Stimulated activated naive CD8-positive, alpha-beta T cell treated with anti-CD3 and anti-CD28 coated beads, Interleukin-15, amount 100 ng/mL, for 72 hours (primary cell): Measurements from ENCODE around the gene CARD14.
A peak's percentile ranks its signal among the peaks of the same experiment; 100 is the strongest.

Source experiments
- ATAC-seq: fragments of 150-1000 bp; cut with Tn5 transposase; 2 replicates; pipeline ENCODE4 v1.10.0; 2021; ENCODE audit warnings: mild to moderate bottlenecking, moderate library complexity
- DNase-seq, 2 donors: peaks; one replicate each; pipeline ENCODE4 v3.0.0; 2021 to 2022
- H3K27ac Mint-ChIP-seq, 2 donors: one replicate each; pipeline ENCODE4 v1.8.0; 2022; ENCODE audit warnings: mild to moderate bottlenecking in 2 of 2, mixed read lengths in 2 of 2, moderate library complexity in 2 of 2
- H3K27me3 Mint-ChIP-seq: one replicate; pipeline ENCODE4 v1.8.0; 2022; ENCODE audit warnings: mixed read lengths
- H3K4me1 Mint-ChIP-seq: one replicate; pipeline ENCODE4 v1.8.0; 2022; ENCODE audit warnings: mild to moderate bottlenecking, mixed read lengths
- H3K4me3 Mint-ChIP-seq, 2 donors: one replicate each; pipeline ENCODE4 v1.8.0; 2022; ENCODE audit warnings: mild to moderate bottlenecking in 2 of 2, mixed read lengths in 2 of 2, moderate library complexity in 1 of 2
- H3K9me3 Mint-ChIP-seq, 2 donors: one replicate each; pipeline ENCODE4 v1.8.0; 2022; ENCODE audit warnings: mixed read lengths in 2 of 2

CARD14 gene

GRCh38 chr17:80169784-80170500 is at the start of gene CARD14:
Gene CARD14 (plus strand): TSS chr17:80170030. CDS start chr17:80181439, 11,409 bp downstream.
- DNase-seq (no peak), ATAC-seq (no peak)
- H3K9me3 Mint-ChIP-seq, result no peaks in the 10 kb centered on the region
- no peak within 1 kb of the TSS for H3K27ac Mint-ChIP-seq
- H3K27me3 Mint-ChIP-seq, result peaks cover 13% of the 10 kb centered on the region
- no peak within 1 kb of the TSS for H3K4me3 Mint-ChIP-seq
- no peaks in the 10 kb centered on the region for H3K4me1 Mint-ChIP-seq

- no peak overlapping the region for H3K27ac Mint-ChIP-seq
- H3K4me1 Mint-ChIP-seq, result no peaks in the 10 kb centered on the region
- ATAC-seq, result no peak
- no peak overlapping the region for H3K4me3 Mint-ChIP-seq
- DNase-seq, result no peak
- H3K9me3 Mint-ChIP-seq, result no peaks in the 10 kb centered on the region
- peaks cover 18% of the 10 kb centered on the region for H3K27me3 Mint-ChIP-seq
Measured at GRCh38 chr17:80122026-80122575, 47.7 kb upstream of the CARD14 start.

- H3K9me3 Mint-ChIP-seq, result no peaks in the 10 kb centered on the region
- peaks cover 23% of the 10 kb centered on the region for H3K27me3 Mint-ChIP-seq
- no peaks in the 10 kb centered on the region for H3K4me1 Mint-ChIP-seq
- DNase-seq (no peak), ATAC-seq (no peak)
- H3K27ac Mint-ChIP-seq, result no peak overlapping the region
- no peak overlapping the region for H3K4me3 Mint-ChIP-seq
Measured at GRCh38 chr17:80122926-80123505, 46.8 kb upstream of the CARD14 start.

- Mint-ChIP-seq H3K4me3 (no peak overlapping the region), H3K27me3 (peaks cover 31% of the 10 kb centered on the region), H3K9me3 (no peaks in the 10 kb centered on the region), H3K4me1 (no peaks in the 10 kb centered on the region), H3K27ac (no peak overlapping the region)
- DNase-seq, result no peak
- ATAC-seq, result no peak
Measured at GRCh38 chr17:80123791-80124190, 46.0 kb upstream of the CARD14 start.

- no peak overlapping the region for H3K4me3 Mint-ChIP-seq
- peaks cover 38% of the 10 kb centered on the region for H3K27me3 Mint-ChIP-seq
- H3K4me1 Mint-ChIP-seq, result no peaks in the 10 kb centered on the region
- no peak for DNase-seq
- H3K9me3 Mint-ChIP-seq, result no peaks in the 10 kb centered on the region
- no peak overlapping the region for H3K27ac Mint-ChIP-seq
- no peak for ATAC-seq
Measured at GRCh38 chr17:80124351-80124981, 45.4 kb upstream of the CARD14 start.

- Mint-ChIP-seq H3K27ac (no peak overlapping the region), H3K4me1 (no peaks in the 10 kb centered on the region), H3K4me3 (no peak overlapping the region), H3K27me3 (peaks cover 46% of the 10 kb centered on the region), H3K9me3 (no peaks in the 10 kb centered on the region)
- no peak for DNase-seq
- no peak for ATAC-seq
Measured at GRCh38 chr17:80125656-80126448, 44.0 kb upstream of the CARD14 start.

- ATAC-seq (no peak), DNase-seq (no peak)
- H3K27ac Mint-ChIP-seq, result no peak overlapping the region
- H3K9me3 Mint-ChIP-seq, result no peaks in the 10 kb centered on the region
- H3K4me1 Mint-ChIP-seq, result no peaks in the 10 kb centered on the region
- no peak overlapping the region for H3K4me3 Mint-ChIP-seq
- peaks cover 46% of the 10 kb centered on the region for H3K27me3 Mint-ChIP-seq
Measured at GRCh38 chr17:80126449-80126715, 43.4 kb upstream of the CARD14 start.

- Mint-ChIP-seq H3K27ac (no peak overlapping the region), H3K9me3 (no peaks in the 10 kb centered on the region), H3K4me3 (no peak overlapping the region), H3K4me1 (no peaks in the 10 kb centered on the region), H3K27me3 (peaks cover 45% of the 10 kb centered on the region)
- no peak for DNase-seq
- no peak for ATAC-seq
Measured at GRCh38 chr17:80129006-80129565, 40.7 kb upstream of the CARD14 start.

GRCh38 chr17:80130992-80131391 is 38.8 kb upstream of the CARD14 start:
- Mint-ChIP-seq H3K4me3 (no peak overlapping the region), H3K27me3 (peaks cover 35% of the 10 kb centered on the region), H3K27ac (no peak overlapping the region), H3K4me1 (no peaks in the 10 kb centered on the region), H3K9me3 (no peaks in the 10 kb centered on the region)
- DNase-seq (no peak), ATAC-seq (no peak)

- ATAC-seq (no peak), DNase-seq (no peak)
- no peaks in the 10 kb centered on the region for H3K4me1 Mint-ChIP-seq
- H3K27me3 Mint-ChIP-seq, result peaks cover 22% of the 10 kb centered on the region
- no peak overlapping the region for H3K4me3 Mint-ChIP-seq
- H3K9me3 Mint-ChIP-seq, result no peaks in the 10 kb centered on the region
- no peak overlapping the region for H3K27ac Mint-ChIP-seq
Measured at GRCh38 chr17:80132906-80133625, 36.8 kb upstream of the CARD14 start.

- DNase-seq (no peak), ATAC-seq (no peak)
- H3K4me3 Mint-ChIP-seq, result no peak overlapping the region
- no peaks in the 10 kb centered on the region for H3K4me1 Mint-ChIP-seq
- no peaks in the 10 kb centered on the region for H3K9me3 Mint-ChIP-seq
- H3K27me3 Mint-ChIP-seq, result peaks cover 17% of the 10 kb centered on the region
- no peak overlapping the region for H3K27ac Mint-ChIP-seq
Measured at GRCh38 chr17:80133626-80133970, 36.2 kb upstream of the CARD14 start.

GRCh38 chr17:80137131-80137530 is 32.7 kb upstream of the CARD14 start:
- ATAC-seq (no peak), DNase-seq (no peak)
- no peak overlapping the region for H3K4me3 Mint-ChIP-seq
- H3K27me3 Mint-ChIP-seq, result no peaks in the 10 kb centered on the region
- H3K27ac Mint-ChIP-seq, result no peak overlapping the region
- H3K9me3 Mint-ChIP-seq, result no peaks in the 10 kb centered on the region
- peaks cover 3% of the 10 kb centered on the region for H3K4me1 Mint-ChIP-seq

- Mint-ChIP-seq H3K4me1 (peaks cover 15% of the 10 kb centered on the region), H3K4me3 (no peak overlapping the region)
- ATAC-seq, result no peak
Measured at GRCh38 chr17:80138856-80139426, 30.9 kb upstream of the CARD14 start.

GRCh38 chr17:80141463-80142165 is 28.2 kb upstream of the CARD14 start:
- H3K27ac Mint-ChIP-seq, result peak overlapping the region in 1 of 2 donors; percentile 19
- no peak overlapping the region for H3K4me3 Mint-ChIP-seq
- H3K27me3 Mint-ChIP-seq, result no peaks in the 10 kb centered on the region
- DNase-seq, result no peak
- H3K9me3 Mint-ChIP-seq, result no peaks in the 10 kb centered on the region
- peaks cover 34% of the 10 kb centered on the region for H3K4me1 Mint-ChIP-seq
- ATAC-seq, result no peak

More at GRCh38 chr17:80138856-80139426, 30.9 kb upstream of the CARD14 start:
- H3K27ac Mint-ChIP-seq, result no peak overlapping the region
- no peaks in the 10 kb centered on the region for H3K27me3 Mint-ChIP-seq
- no peak for DNase-seq
- H3K9me3 Mint-ChIP-seq, result no peaks in the 10 kb centered on the region
